ENCODE measurements around the gene CCDC63.
"Not testable (repeated sequence)": the region's sequence is repeated elsewhere in the genome, so short reads cannot be mapped to it uniquely, and the experiment has no call there.

CCDC63 gene

DNA sequence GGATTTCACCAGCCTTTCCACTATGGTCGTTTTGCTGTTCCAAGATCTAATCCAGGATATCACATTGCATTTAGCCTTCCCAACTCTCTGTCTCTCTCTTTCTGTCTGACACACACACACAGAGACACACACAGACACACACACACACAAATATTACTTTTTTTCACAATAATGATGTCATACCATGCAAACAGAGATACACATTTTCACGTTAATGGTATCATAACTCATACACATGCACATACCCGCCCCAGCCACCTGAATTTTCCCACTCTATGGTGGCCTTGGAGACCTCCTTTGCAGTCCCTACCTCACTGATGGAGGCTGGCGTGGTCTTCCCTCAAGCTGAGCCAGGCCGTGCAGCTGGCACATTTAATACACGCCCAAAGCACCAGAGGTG is 80.8 kb downstream of the CCDC63 start:
- no peak for DNase-seq

GRCh38 chr12:110928700-110929099 is 81.9 kb downstream of the CCDC63 start:
- no peak for DNase-seq

GRCh38 chr12:110929818-110930217 is 83.0 kb downstream of the CCDC63 start:
- DNase-seq, result no peak

- DNase-seq, result no peak
These were observed 83.8 kb downstream of the CCDC63 start for GRCh38 chr12:110930348-110931314.

DNA sequence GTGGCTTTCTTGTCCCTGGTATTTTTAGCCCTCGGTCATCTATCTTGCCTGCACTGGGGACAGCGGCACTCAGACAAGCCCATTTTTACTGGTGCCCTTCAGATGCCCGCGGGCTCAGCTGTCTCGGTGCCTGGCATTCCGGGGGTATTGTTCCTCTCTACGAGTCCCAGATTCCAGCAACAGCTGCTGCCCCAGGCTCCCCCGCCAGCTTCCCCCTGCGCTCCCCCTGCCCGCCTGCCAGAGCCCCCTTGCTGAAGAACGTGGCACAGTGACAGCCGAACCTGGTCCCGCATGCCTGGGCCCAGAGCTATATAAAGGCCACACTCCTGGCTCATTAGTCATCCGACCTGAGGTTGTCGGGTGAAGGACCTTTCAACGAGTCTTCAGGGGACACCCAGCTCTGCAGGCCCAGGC is 84.5 kb downstream of the CCDC63 start:
- DNase-seq, result no peak

DNA sequence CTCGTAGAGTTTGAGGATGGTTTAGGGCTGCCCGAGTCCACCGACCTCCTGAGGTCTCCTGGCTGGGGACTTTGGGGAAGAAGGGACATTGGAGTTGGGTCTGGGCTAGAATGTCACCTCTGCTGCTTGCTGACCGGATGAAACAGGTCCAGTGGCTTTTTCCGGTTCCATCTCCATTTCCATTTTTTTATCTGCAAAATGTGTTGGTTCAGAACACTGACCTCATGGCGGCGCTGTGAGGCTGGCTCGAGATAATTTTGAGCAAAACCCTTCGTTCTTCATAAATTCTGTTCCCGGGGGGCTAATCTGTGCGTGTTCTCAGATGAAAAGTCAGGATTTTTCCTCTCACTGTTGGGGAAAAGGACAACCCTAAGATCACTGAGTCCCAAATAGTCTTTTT is 85.3 kb downstream of the CCDC63 start:
- DNase-seq, result no peak

- DNase-seq, result no peak
These were observed 86.7 kb downstream of the CCDC63 start for GRCh38 chr12:110933326-110933974.

DNA sequence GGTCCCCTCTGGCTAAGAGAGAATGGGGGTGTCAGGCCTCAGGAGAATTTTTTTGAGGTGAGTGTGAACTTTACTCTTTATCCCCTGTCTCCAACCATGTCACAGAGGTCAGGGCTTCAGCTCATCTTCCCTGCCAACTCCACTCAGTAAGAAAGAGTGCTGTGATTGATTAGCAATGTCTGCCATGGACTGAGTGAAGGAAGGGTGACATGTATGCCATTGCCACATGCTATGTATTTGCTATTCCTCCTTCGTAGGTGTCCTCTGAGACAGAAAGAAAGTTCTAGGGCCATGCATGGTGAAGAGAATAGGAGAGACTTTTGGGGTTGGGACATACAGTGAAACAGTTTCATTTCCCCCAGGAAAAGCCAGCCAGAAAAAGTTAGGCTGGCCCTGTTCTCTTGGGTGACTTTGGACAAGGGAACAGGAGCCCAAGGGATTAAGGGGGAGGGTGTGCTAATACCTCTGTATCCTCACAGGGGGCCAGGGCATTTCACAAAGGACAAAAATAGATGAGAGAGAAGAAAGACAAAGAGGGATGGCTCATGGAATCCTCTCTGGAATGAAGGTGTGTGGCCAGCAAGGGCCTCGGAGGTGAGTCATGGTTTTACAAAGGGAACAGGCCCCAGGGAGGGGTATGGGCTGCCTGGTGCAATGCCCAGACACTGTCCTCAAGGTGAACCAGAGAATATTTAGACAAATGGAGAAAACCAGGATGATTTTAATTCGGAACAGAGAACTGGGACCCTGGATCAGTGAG is 87.5 kb downstream of the CCDC63 start:
- no peak for DNase-seq

DNA sequence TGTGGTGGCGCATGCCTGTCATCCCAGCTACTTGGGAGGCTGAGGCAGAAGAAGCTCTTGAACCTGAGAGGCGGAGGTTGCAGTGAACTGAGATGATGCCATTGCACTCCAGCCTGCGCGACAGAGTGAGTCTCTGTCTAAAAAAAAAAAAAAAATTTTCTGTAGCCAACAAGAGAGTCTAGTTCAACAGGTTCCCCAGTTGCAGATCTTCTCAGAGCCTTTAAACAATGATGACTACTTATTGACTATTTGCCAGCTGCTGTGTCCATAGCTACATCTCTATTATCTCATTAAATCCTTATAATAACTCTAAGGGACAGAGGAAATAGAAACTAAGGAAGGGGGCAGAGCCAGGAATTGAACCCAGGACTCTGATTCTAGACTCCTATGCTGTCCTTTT is 88.8 kb downstream of the CCDC63 start:
- DNase-seq, result no peak

DNA sequence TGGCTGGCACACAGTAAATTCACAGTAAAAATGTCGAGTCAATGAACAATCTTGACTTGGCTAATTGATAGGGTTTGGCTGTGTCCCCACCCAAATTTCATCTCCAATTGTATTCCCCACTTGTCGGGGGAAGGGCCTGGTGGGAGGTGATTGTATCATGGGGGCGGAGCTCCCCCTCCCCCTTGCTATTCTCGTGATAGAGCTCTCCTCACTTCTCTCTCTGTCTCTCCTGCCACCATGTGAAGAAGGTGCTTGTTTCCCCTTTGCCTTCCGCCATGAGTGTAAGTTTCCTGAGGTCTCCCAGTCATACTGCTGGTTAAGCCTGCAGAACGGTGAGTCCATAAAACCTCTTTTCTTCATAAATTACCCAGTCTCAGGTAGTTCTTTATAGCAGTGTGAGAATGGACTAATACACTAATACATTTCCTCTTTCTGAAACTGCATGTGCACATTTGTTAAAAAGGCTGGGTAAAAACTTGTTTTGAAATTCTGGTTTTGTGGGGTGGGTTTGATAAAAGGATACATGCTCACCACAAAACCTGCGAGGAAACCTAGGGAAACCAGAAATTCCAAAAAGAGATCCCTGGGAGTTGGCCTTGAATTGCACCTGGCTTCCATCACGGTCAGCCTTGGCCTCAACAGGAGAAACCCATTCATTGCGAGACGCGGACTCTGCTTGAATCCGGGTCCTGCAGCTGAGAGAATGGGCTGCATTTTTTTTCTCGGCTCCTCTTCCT is 89.7 kb downstream of the CCDC63 start:
- no peak for DNase-seq

DNA sequence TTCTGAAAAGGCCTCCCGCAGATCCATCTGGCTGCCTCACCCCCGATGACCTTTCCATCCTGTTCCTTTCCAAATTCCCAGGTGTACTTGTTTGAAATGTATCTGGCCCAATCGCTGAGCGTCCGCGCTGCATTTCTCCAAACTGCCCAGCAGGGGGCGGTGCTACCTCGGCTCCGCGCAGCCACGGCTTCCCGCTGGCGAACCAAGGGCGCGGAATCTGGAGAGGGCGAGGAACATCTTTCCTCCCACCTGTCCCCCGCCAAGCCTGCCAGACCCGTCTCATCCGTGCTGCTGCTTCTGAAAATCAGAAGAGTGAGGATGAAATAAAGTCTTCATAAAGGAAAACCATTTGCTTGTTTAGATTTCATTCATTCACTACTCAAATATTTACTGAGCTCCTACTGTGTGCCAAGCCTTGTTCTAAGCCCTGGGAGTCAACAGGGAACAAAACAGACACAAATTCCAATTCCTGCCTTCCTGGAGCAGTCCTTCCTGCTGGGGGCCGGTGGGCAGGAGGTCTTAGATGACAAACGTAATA is 90.4 kb downstream of the CCDC63 start:
- peak; percentile 31 for DNase-seq

GRCh38 chr12:110940296-110940695 is 93.5 kb downstream of the CCDC63 start:
- DNase-seq, result no peak

DNA sequence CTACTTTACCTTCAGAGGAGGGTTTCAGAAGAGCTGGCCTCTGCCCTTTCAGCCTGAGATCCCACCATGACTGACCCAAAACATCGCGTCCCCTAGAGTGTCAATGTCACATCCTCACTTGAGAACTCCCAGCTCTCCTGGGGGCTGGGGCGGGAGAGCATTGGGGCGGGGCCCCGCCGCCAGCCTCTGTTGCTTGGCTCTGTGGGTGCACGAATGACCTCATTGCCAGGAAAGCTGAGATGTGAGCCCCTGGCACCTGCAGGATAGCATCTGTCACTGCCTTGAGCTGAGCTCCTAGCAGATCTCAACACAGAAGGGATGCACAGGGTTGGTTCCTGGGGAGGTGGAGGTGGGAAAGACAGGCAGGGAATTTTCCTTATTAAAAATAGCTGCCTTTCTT is 94.1 kb downstream of the CCDC63 start:
- DNase-seq, result no peak

DNA sequence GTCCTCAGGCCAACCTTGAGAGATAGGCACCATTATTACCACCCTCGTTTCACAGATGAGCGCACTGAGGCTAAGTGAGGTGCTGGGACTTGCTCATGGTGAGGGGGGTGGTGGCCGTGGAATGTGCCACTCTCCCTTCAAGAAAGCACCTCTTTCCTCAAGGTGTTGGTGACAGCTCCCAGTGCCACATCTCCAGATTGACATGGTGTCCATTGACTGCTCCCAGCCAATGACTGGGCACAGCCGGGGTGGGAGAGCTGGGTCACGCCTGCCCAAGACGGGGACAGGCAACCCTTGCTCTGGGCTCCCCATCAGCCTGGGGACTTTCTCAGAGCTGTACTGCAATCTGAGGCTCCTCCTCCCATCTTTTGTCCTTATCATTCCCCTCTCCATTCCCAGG is 94.6 kb downstream of the CCDC63 start:
- DNase-seq, result no peak

DNA sequence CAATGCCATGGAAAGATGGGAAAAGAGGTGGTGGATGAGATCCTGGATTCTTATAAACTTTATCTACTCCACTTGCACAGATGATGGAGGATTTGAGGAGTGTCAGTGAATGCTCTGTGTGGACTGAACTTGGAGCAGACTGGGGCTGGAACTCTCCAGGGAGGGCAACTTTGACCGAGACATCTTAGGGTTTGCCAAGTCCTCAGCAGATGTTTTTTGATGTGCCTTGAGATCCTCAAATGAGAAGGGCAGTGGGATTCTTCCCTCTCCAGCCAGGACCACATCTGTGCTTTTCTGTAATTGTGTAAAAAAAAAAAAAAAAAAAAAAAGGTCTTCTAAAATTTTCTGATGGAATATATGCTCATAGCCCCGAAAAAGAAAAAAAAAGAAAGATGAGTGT is 96.6 kb downstream of the CCDC63 start:
- DNase-seq, result no peak

DNA sequence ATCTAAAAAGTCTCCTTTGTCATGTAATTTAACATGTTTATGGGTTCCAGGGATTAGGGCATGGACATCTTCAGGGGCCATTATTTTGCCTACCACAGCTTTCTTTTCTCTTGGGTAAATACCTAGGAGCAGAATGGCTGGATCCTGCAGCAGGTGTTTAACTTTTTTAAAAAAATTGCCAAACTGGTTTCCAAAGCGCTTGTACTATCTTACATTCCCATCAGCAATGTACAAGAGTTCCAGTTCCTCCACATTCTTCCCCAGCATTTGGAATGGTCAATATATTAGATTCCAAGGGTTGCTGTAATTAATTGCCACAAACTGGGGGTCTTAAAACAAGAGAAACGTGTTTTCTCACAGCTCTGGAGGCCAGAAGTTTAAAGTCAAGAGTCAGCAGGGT is 101.3 kb downstream of the CCDC63 start:
- DNase-seq, result no peak

DNA sequence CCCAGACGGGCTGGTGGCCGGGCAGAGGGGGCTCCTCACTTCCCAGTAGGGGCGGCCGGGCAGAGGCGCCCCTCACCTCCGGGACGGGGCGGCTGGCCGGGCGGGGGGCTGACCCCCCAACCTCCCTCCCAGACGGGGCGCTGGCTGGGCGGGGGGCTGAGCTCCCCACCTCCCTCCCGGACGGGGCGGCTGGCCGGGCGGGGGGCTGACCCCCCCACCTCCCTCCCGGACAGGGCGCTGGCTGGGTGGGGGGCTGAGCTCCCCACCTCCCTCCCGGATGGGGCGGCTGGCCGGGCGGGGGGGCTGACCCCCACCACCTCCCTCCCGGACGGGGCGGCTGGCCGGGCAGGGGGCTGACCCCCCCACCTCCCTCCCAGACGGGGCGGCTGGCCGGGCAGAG is 103.7 kb downstream of the CCDC63 start:
- not testable (repeated sequence) for DNase-seq

DNA sequence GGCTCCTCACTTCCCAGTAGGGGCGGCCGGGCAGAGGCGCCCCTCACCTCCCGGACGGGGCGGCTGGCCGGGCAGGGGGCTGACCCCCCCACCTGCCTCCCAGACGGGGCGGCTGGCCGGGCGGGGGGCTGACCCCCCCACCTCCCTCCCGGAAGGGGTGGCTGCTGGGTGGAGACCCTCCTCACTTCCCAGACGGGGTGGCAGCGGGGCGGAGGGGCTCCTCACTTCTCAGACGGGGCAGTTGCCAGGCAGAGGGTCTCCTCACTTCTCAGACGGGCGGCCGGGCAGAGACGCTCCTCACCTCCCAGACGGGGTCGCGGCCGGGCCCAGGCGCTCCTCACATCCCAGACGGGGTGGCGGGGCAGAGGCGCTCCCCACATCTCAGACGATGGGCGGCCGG is 104.1 kb downstream of the CCDC63 start:
- not testable (repeated sequence) for DNase-seq
